ENCODE data around the gene FOXL3.

The FOXL3 gene

GRCh38 chr7:278081-278480, 11.9 kb upstream of the FOXL3 start:
- DNase-seq (ENCODE audit: extremely low read depth, insufficient read length), result no peak
- no peaks in the 10 kb centered on the region for H3K36me3 ChIP-seq (ENCODE audit: control insufficient read depth, insufficient read depth, low read length)
- no peaks in the 10 kb centered on the region for H3K27me3 ChIP-seq (replicated peaks; ENCODE audit: control insufficient read depth, insufficient read depth, low read length)
- no peak for TF ChIP-seq CTCF (IDR thresholded peaks at IDR 0.05; ENCODE audit: insufficient read depth, low read length, poor library complexity, severe bottlenecking)
- no peak overlapping the region for H3K4me3 ChIP-seq (replicated peaks; ENCODE audit: low read depth, low read length)

- Histone ChIP-seq H3K36me3 (ENCODE audit: control insufficient read depth, insufficient read depth, low read length) (no peaks in the 10 kb centered on the region), H3K27me3 (replicated peaks; ENCODE audit: control insufficient read depth, insufficient read depth, low read length) (no peaks in the 10 kb centered on the region), H3K4me3 (replicated peaks; ENCODE audit: low read depth, low read length) (no peak overlapping the region)
- no peak for DNase-seq (ENCODE audit: extremely low read depth, insufficient read length)
- TF ChIP-seq CTCF (IDR thresholded peaks at IDR 0.05; ENCODE audit: insufficient read depth, low read length, poor library complexity, severe bottlenecking), result no peak
These were observed 10.1 kb upstream of the FOXL3 start for GRCh38 chr7:279821-280220.

- Histone ChIP-seq H3K27me3 (replicated peaks; ENCODE audit: control insufficient read depth, insufficient read depth, low read length) (no peaks in the 10 kb centered on the region), H3K4me3 (replicated peaks; ENCODE audit: low read depth, low read length) (no peak overlapping the region), H3K36me3 (ENCODE audit: control insufficient read depth, insufficient read depth, low read length) (no peaks in the 10 kb centered on the region)
- no peak for DNase-seq (ENCODE audit: extremely low read depth, insufficient read length)
- TF ChIP-seq CTCF (IDR thresholded peaks at IDR 0.05; ENCODE audit: insufficient read depth, low read length, poor library complexity, severe bottlenecking), result no peak
These were observed 9.5 kb upstream of the FOXL3 start for GRCh38 chr7:280461-280860.

GRCh38 chr7:281637-282036, 8.3 kb upstream of the FOXL3 start:
- Histone ChIP-seq H3K36me3 (ENCODE audit: control insufficient read depth, insufficient read depth, low read length) (no peaks in the 10 kb centered on the region), H3K4me3 (replicated peaks; ENCODE audit: low read depth, low read length) (no peak overlapping the region), H3K27me3 (replicated peaks; ENCODE audit: control insufficient read depth, insufficient read depth, low read length) (no peaks in the 10 kb centered on the region)
- TF ChIP-seq CTCF (IDR thresholded peaks at IDR 0.05; ENCODE audit: insufficient read depth, low read length, poor library complexity, severe bottlenecking), result no peak
- DNase-seq (ENCODE audit: extremely low read depth, insufficient read length), result no peak

- H3K36me3 ChIP-seq (ENCODE audit: control insufficient read depth, insufficient read depth, low read length), result no peaks in the 10 kb centered on the region
- H3K4me3 ChIP-seq (replicated peaks; ENCODE audit: low read depth, low read length), result no peak overlapping the region
- H3K27me3 ChIP-seq (replicated peaks; ENCODE audit: control insufficient read depth, insufficient read depth, low read length), result no peaks in the 10 kb centered on the region
- no peak for TF ChIP-seq CTCF (IDR thresholded peaks at IDR 0.05; ENCODE audit: insufficient read depth, low read length, poor library complexity, severe bottlenecking)
- no peak for DNase-seq (ENCODE audit: extremely low read depth, insufficient read length)
These were observed 7.3 kb upstream of the FOXL3 start for GRCh38 chr7:282621-283020.

Measured in GM06990 (cell line).